Measurements from ENCODE around the gene GTPBP1.

The GTPBP1 gene

GRCh38 chr22:38761202-38762162 is 55.7 kb downstream of the GTPBP1 start:
- DNase-seq = no peak

- DNase-seq = no peak
Observed at GRCh38 chr22:38762551-38762983, 56.8 kb downstream of the GTPBP1 start.

GRCh38 chr22:38766076-38766777 is 60.5 kb downstream of the GTPBP1 start:
- DNase-seq = peak; percentile 45

- DNase-seq = no peak
Observed at GRCh38 chr22:38767313-38767712, 61.6 kb downstream of the GTPBP1 start.

GRCh38 chr22:38768036-38768435 is 62.3 kb downstream of the GTPBP1 start:
- no peak for DNase-seq

GRCh38 chr22:38770257-38770949 is 64.7 kb downstream of the GTPBP1 start:
- DNase-seq = no peak

GRCh38 chr22:38772623-38772873 is 66.8 kb downstream of the GTPBP1 start:
- no peak for DNase-seq

GRCh38 chr22:38773363-38773946 is 67.7 kb downstream of the GTPBP1 start:
- no peak for DNase-seq

- no peak for DNase-seq
Observed at GRCh38 chr22:38774496-38775166, 68.9 kb downstream of the GTPBP1 start.

GRCh38 chr22:38775656-38776055 is 69.9 kb downstream of the GTPBP1 start:
- DNase-seq = no peak

GRCh38 chr22:38776086-38776485 is 70.3 kb downstream of the GTPBP1 start:
- DNase-seq = no peak

- no peak for DNase-seq
Observed at GRCh38 chr22:38777087-38777671, 71.4 kb downstream of the GTPBP1 start.

- DNase-seq = no peak
Observed at GRCh38 chr22:38781033-38781432, 75.3 kb downstream of the GTPBP1 start.

- DNase-seq = no peak
Observed at GRCh38 chr22:38782402-38783094, 76.8 kb downstream of the GTPBP1 start.
